Psoas muscle (tissue), 8 donors: ENCODE results near the gene CA11. TPM values are rescaled to one million over a fixed set of nuclear protein-coding genes. Genes with fewer than 3 reads are reported as not detected.

Experiments
- ATAC-seq, 4 donors: fragments of 200-7000 bp; cut with Tn5 transposase; one replicate each; pipeline ENCODE4 v1.9.1; 2020; ENCODE audit warnings: moderate library complexity in 3 of 4, mild to moderate bottlenecking in 2 of 4
- DNase-seq, 2 donors: peaks; one replicate each; pipeline ENCODE4 v3.0.0-alpha.2; 2020
- H3K27ac ChIP-seq: fragments of 200-600 bp; one replicate; pipeline ENCODE4 v1.8.0; 2022
- H3K27me3 ChIP-seq, 3 donors: fragments of 200-600 bp in 1 of 3; one replicate each; pipeline versions ENCODE4 v1.6.1 to v1.8.0; 2013 to 2022; ENCODE audit warnings: low read length in 2 of 3, mild to moderate bottlenecking in 2 of 3, moderate library complexity in 1 of 3; ENCODE audit not compliant: insufficient read depth in 3 of 3
- H3K36me3 ChIP-seq, 2 donors: fragments of 200-600 bp in 1 of 2; one replicate each; pipeline versions ENCODE4 v1.6.1 to v1.8.0; 2013 to 2022; ENCODE audit warnings: low read depth in 1 of 2, mild to moderate bottlenecking in 1 of 2, moderate library complexity in 1 of 2; ENCODE audit not compliant: insufficient read depth in 1 of 2
- H3K4me1 ChIP-seq: fragments of 200-600 bp; one replicate; pipeline ENCODE4 v1.8.0; 2022
- H3K4me3 ChIP-seq: fragments of 200-600 bp; one replicate; pipeline ENCODE4 v1.8.0; 2022; ENCODE audit warnings: mild to moderate bottlenecking
- H3K9me3 ChIP-seq: fragments of 200-600 bp; one replicate; pipeline ENCODE4 v1.8.0; 2022
- WGBS, 3 donors: extraction: QIAGEN DNeasy Blood & Tissue Kit; methylation state at CpG; one replicate each; pipeline versions ENCODE4 v1.1.6 to v1.1.7; 2013; 5-methylcytosine and 5-hydroxymethylcytosine counted together
- intact Hi-C, 2 donors: fragments of 100-400 bp; cut with DNase I; formaldehyde crosslinking; loops; one replicate each; pipeline versions ENCODE4 v1.11.0 to v1.14.2; 2022
- polyA plus RNA-seq, 3 donors: library from polyadenylated mRNA; stranded (reverse); fragments of 200-250 nt; gene quantifications; one replicate each; pipeline ENCODE4 v1.2.3, GENCODE V29; 2013
- total RNA-seq, 4 donors: library from RNA; stranded (reverse); fragmentation: NEBNext Ultra II Directional in 2 of 4; extraction: Animal tissue kit (Norgen Biotek cat#: 25700) in 2 of 4; gene quantifications; one replicate each; pipeline versions ENCODE4 v1.2.1 to v1.2.4, GENCODE V29; 2021 to 2023
- TF ChIP-seq, protein P1 (sequence below): fragments of 200-600 bp; IDR thresholded peaks from one replicate; pipeline ENCODE4 v1.8.0; 2022; ENCODE audit warnings: antibody characterized with exemption
- donor health status: healthy with polysubstance abuse.
- donor health status: DM: no; HTN: no; CAD: no; lungs with moderate emphysema.
- donor health status: Bipolar disorder and iron deficiency.
- donor health status: healthy.
- donor health status: DM: yes; HTN: yes; CAD: no.
- donor health status: DM: no; HTN: no; CAD: no.
- donor health status: DM: no; HTN: no; CAD: no.
- donor health status: DM: yes; HTN: yes; CAD: no.

Gene CA11
- total and polyA plus RNA-seq, 7 donors: 2.3 to 10.6 (median 8.6) TPM

DNA sequence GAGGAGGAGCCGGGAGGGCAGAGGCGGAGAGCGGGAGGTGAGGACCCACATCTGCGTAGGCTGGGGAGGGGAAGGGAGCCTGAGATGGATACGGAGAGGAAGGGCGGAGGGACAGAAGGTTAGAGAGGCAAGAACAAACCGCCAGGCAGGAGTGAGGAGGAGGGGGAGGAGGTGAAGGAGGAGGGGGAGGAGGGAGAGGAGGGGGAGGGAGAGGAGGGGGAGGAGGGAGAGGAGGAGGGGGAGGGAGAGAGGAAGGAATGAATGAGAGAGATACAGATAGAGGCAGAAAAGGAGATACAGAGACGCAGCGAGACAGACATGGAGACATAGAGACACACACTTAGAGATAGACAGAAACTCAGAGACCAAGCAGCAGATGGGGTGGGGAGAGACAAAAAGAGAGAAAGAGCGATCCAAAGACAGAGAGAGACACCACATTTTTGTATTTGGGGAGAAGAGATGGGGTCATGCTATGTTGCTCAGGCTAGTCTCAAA is 782 bp upstream of the CA11 start:
- intact Hi-C loops: loop anchor here (5.0 kb wide), 3 partner anchors 96 to 196 kb away; partner anchors contain the start of genes HSD17B14 (in 1 of the 2) and RASIP1 (in 1 of the 2)
- Histone ChIP-seq H3K4me3 (peak overlapping the region; percentile 71), H3K27ac (no peak overlapping the region), H3K4me1 (peaks cover 18% of the 10 kb centered on the region), H3K36me3 (no peaks in the 10 kb centered on the region), H3K27me3 (no peaks in the 10 kb centered on the region), H3K9me3 (no peaks in the 10 kb centered on the region)
- ATAC-seq (no peak), DNase-seq (no peak)
- TF ChIP-seq, protein P1, sequence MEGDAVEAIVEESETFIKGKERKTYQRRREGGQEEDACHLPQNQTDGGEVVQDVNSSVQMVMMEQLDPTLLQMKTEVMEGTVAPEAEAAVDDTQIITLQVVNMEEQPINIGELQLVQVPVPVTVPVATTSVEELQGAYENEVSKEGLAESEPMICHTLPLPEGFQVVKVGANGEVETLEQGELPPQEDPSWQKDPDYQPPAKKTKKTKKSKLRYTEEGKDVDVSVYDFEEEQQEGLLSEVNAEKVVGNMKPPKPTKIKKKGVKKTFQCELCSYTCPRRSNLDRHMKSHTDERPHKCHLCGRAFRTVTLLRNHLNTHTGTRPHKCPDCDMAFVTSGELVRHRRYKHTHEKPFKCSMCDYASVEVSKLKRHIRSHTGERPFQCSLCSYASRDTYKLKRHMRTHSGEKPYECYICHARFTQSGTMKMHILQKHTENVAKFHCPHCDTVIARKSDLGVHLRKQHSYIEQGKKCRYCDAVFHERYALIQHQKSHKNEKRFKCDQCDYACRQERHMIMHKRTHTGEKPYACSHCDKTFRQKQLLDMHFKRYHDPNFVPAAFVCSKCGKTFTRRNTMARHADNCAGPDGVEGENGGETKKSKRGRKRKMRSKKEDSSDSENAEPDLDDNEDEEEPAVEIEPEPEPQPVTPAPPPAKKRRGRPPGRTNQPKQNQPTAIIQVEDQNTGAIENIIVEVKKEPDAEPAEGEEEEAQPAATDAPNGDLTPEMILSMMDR: no peak
- 14 to 37% (median 32%) methylated on average over 3 to 8 of the region's 10 CpGs for WGBS, 3 donors

DNA sequence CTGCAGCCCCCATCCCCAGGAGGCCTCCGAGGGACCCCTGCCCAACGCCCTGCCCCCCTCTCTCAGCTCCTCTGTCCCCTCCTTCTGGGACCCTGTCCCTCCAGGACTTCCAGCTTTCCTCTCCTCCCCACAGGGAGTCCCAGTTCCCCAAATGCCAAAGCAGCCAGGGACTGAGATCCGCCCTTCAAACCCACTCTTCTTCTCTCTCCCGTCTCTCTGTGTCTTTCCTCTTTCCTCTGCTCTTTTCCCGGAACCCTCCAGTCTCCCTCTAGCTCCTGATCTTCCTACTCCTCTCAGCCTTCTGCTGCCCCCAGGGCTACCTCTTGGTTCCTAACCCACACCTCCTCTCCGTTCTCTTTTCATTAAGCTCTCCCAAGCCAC is 377 bp downstream of the CA11 start:
- ATAC-seq (peak; percentile 2 to 18 (median 4)), DNase-seq (no peak)
- Histone ChIP-seq H3K27ac (peak overlapping the region; percentile 67), H3K27me3 (no peaks in the 10 kb centered on the region), H3K9me3 (no peaks in the 10 kb centered on the region), H3K4me3 (peak overlapping the region; percentile 71), H3K4me1 (peaks cover 18% of the 10 kb centered on the region), H3K36me3 (no peaks in the 10 kb centered on the region)
- intact Hi-C loops: loop anchor here (5.0 kb wide), 3 partner anchors 97 to 197 kb away; partner anchors contain the start of genes HSD17B14 (in 1 of the 2) and RASIP1 (in 1 of the 2)
- TF ChIP-seq, protein P1: no peak
- WGBS, 3 donors: 0 to 3% (median 0%) methylated on average over 5 to 6 of the region's 6 CpGs

DNA sequence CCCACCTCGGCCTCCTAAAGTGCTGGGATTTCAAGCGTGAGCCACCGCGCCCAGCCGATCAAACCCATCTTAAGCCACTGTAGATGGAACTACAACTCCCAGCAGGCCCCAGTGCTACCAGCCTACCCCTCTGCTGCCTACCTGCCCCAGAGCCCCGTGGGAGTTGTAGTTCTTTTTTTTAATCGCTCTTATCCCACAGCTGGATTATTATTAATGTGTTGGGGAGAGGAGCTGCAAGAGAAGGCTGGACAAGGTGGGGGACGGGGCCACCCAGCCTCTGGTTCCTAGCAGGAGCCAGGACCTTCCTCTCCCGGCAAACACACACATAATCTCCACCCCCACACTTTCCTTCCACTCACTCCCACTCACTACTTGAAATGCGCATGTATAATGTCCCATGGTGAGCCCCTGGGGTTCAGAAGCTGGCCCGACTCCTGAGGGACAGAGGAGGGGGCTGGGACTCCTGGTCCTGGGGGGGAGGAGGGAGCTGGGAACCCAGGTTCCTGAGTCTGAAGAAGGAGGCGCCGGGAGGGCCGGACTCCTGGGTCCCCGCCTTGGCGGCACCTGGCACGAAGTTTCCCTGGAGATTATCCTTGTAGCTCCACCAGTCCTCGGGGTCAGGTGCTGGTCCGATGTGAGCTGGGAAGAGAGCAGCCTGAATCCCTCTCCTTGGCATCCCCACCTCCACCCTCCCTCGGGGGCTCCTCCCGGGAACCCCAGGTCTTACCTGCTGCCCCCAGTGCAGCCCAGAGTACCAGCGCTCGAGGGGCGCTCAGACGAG is 958 bp downstream of the CA11 start:
- 4 to 7% (median 5%) methylated on average over 22 to 25 of the region's 25 CpGs for WGBS, 3 donors
- intact Hi-C loops: loop anchor here (5.0 kb wide), 3 partner anchors 97 to 197 kb away; partner anchors contain the start of genes HSD17B14 (in 1 of the 2) and RASIP1 (in 1 of the 2)
- H3K27ac ChIP-seq: peak overlapping the region; percentile 67
- no peaks in the 10 kb centered on the region for H3K27me3 ChIP-seq
- H3K4me1 ChIP-seq: peaks cover 18% of the 10 kb centered on the region
- H3K36me3 ChIP-seq: no peaks in the 10 kb centered on the region
- TF ChIP-seq, protein P1: no peak
- DNase-seq (peak; percentile 73 to 86), ATAC-seq (peak; percentile 73 to 85 (median 82))
- peak overlapping the region; percentile 71 for H3K4me3 ChIP-seq
- no peaks in the 10 kb centered on the region for H3K9me3 ChIP-seq

DNA sequence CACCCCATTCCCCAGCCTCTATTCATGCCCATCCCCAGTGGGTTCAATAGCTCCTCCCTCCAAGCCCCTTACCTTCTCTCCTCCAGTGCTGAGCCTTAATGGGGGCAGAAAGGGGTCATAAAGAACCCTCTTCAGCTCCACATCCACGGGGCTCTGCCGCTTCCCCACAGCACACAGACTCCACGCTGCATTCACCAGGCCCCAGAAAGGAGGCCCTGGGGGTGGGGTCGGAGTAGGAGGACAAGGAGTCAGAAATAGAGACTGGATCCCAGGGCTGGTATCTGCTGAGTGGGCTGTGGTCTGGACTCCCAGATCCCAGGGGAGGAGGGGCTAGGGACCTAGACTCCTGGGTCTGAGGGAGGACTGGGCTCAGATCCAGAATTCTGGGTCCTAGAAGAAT is 1.6 kb downstream of the CA11 start:
- no peak for ATAC-seq
- TF ChIP-seq, protein P1: no peak
- DNase-seq: no peak
- Histone ChIP-seq H3K9me3 (no peaks in the 10 kb centered on the region), H3K27me3 (no peaks in the 10 kb centered on the region), H3K27ac (no peak overlapping the region), H3K4me1 (peaks cover 18% of the 10 kb centered on the region), H3K4me3 (peak overlapping the region; percentile 71), H3K36me3 (no peaks in the 10 kb centered on the region)
- 73 to 83% (median 76%) methylated on average over 4 of the region's 4 CpGs for WGBS, 3 donors
- intact Hi-C loops: no loop called here
